Activated CD8-positive, alpha-beta memory T cell treated with anti-CD3 and anti-CD28 coated beads for 36 hours (primary cell): ENCODE data around the gene PKLR. TPM values are rescaled to one million over a fixed set of nuclear protein-coding genes. Genes with fewer than 3 reads are reported as not detected.

Experiments
- CTCF ChIA-PET: fragments of 350-600 bp; sonication (Branson Sonifier 250); formaldehyde crosslinking; loops from one replicate; lab custom pipeline; 2021; ENCODE audit warnings: antibody characterized with exemption; lab: Charles Lee
- POLR2A ChIA-PET: fragments of 350-600 bp; sonication (Branson Sonifier 250); formaldehyde crosslinking; loops from one replicate; lab custom pipeline; 2021; ENCODE audit warnings: antibody characterized with exemption; lab: Charles Lee
- total RNA-seq, 2 experiments: library from RNA; stranded (reverse); gene quantifications; one replicate each; pipeline ENCODE4 v1.2.3, GENCODE V29; 2021

Gene PKLR
- total RNA-seq, 2 experiments from 2014 or later: not detected

- POLR2A ChIA-PET: interaction anchor here (0.5 to 1.4 kb wide), 2 partner anchors 14 to 128 kb away, joined by 6 to 7 read pairs; partner anchors contain the start of gene FDPS
- CTCF ChIA-PET: interaction anchor here (0.9 to 5.9 kb wide), 8 partner anchors 10 to 115 kb away, joined by 3 to 65 read pairs (median 4); no protein-coding TSS in a partner anchor
Observed at GRCh38 chr1:155321639-155322503, 20.6 kb upstream of the PKLR start.

- CTCF ChIA-PET: interaction anchor here (1.0 to 5.9 kb wide), 2 partner anchors 15 to 70 kb away, joined by 3 to 65 read pairs; no protein-coding TSS in a partner anchor
- POLR2A ChIA-PET: interaction anchor here (0.9 to 1.2 kb wide), 2 partner anchors 11 to 14 kb away, joined by 3 to 4 read pairs; no protein-coding TSS in a partner anchor
Observed at GRCh38 chr1:155320661-155321617, 19.7 kb upstream of the PKLR start, which contains the start of gene RUSC1. RUSC1 (plus strand) TSS chr1:155320894; CDS start chr1:155321774, 880 bp downstream.

- CTCF ChIA-PET: interaction anchor here (0.7 to 5.9 kb wide), 2 partner anchors 43 to 69 kb away, joined by 3 to 65 read pairs; partner anchors contain the start of gene HCN3
- POLR2A ChIA-PET: interaction anchor here (0.9 to 1.2 kb wide), 2 partner anchors 10 to 13 kb away, joined by 3 to 4 read pairs; no protein-coding TSS in a partner anchor
Observed at GRCh38 chr1:155320252-155320651, 19.0 kb upstream of the PKLR start.

GRCh38 chr1:155319536-155319935 is 18.3 kb upstream of the PKLR start:
- POLR2A ChIA-PET: interaction anchor here (1.2 kb wide), 1 partner anchor 10 kb away, joined by 4 read pairs; no protein-coding TSS in a partner anchor
- CTCF ChIA-PET: interaction anchor here (0.7 to 5.9 kb wide), 2 partner anchors 43 to 69 kb away, joined by 3 to 65 read pairs; partner anchors contain the start of gene HCN3

- POLR2A ChIA-PET: interaction anchor here (1.0 kb wide), 1 partner anchor 283 kb away, joined by 3 read pairs; no protein-coding TSS in a partner anchor
- CTCF ChIA-PET: interaction anchor here (3.4 kb wide), 1 partner anchor 67 kb away, joined by 14 read pairs; no protein-coding TSS in a partner anchor
Observed at GRCh38 chr1:155318082-155318481, 16.8 kb upstream of the PKLR start.

- POLR2A ChIA-PET: interaction anchor here (1.0 kb wide), 1 partner anchor 284 kb away, joined by 3 read pairs; no protein-coding TSS in a partner anchor
Observed at GRCh38 chr1:155316922-155317321, 15.7 kb upstream of the PKLR start.

GRCh38 chr1:155313261-155313660 is 12.0 kb upstream of the PKLR start:
- CTCF ChIA-PET: interaction anchor here (1.7 kb wide), 1 partner anchor 63 kb away, joined by 8 read pairs; no protein-coding TSS in a partner anchor
- POLR2A ChIA-PET: interaction anchor here (1.2 kb wide), 1 partner anchor 70 kb away, joined by 3 read pairs; no protein-coding TSS in a partner anchor

More at GRCh38 chr1:155316922-155317321, 15.7 kb upstream of the PKLR start:
- CTCF ChIA-PET: interaction anchor here (3.4 kb wide), 1 partner anchor 66 kb away, joined by 14 read pairs; no protein-coding TSS in a partner anchor

- CTCF ChIA-PET: interaction anchor here (0.6 to 1.6 kb wide), 2 partner anchors 36 to 59 kb away, joined by 3 to 6 read pairs; no protein-coding TSS in a partner anchor
- POLR2A ChIA-PET: interaction anchor here (0.9 to 1.3 kb wide), 2 partner anchors 8 to 11 kb away, joined by 3 to 4 read pairs; partner anchors contain the start of genes PKLR and RUSC1
Observed at GRCh38 chr1:155309423-155310021, 8.3 kb upstream of the PKLR start.

- ChIA-PET CTCF (interaction anchor here (0.7 to 2.4 kb wide), 5 partner anchors 29 to 64 kb away, joined by 3 to 24 read pairs (median 3); no protein-coding TSS in a partner anchor), POLR2A (interaction anchor here (0.6 to 1.8 kb wide), 5 partner anchors 14 to 254 kb away, joined by 3 to 6 read pairs (median 4); partner anchors contain the start of genes ASH1L and CLK2)
Observed at GRCh38 chr1:155308493-155309422, 7.5 kb upstream of the PKLR start, which contains the start of gene FDPS. FDPS (plus strand) TSS chr1:155308866; CDS start chr1:155309790, 924 bp downstream.

GRCh38 chr1:155307247-155307740 is 6.1 kb upstream of the PKLR start:
- CTCF ChIA-PET: interaction anchor here (0.7 to 2.4 kb wide), 7 partner anchors 17 to 100 kb away, joined by 3 to 24 read pairs (median 3); no protein-coding TSS in a partner anchor
- POLR2A ChIA-PET: interaction anchor here (0.7 to 1.8 kb wide), 4 partner anchors 13 to 267 kb away, joined by 3 to 6 read pairs (median 4); partner anchors contain the start of gene RUSC1

- CTCF ChIA-PET: interaction anchor here (1.6 to 1.9 kb wide), 2 partner anchors 16 to 99 kb away, joined by 3 to 4 read pairs; no protein-coding TSS in a partner anchor
- POLR2A ChIA-PET: no interaction called here
Observed at GRCh38 chr1:155305881-155306391, 4.7 kb upstream of the PKLR start.

- ChIA-PET POLR2A (no interaction called here), CTCF (interaction anchor here (1.1 to 1.9 kb wide), 3 partner anchors 17 to 98 kb away, joined by 3 to 5 read pairs (median 4); no protein-coding TSS in a partner anchor)
Observed at GRCh38 chr1:155304558-155305063, 3.4 kb upstream of the PKLR start.

GRCh38 chr1:155300553-155301329 is 497 bp downstream of the PKLR start:
- ChIA-PET CTCF (interaction anchor here (1.7 to 2.2 kb wide), 2 partner anchors 23 to 50 kb away, joined by 5 read pairs; no protein-coding TSS in a partner anchor), POLR2A (interaction anchor here (1.0 kb wide), 1 partner anchor 9 kb away, joined by 3 read pairs; no protein-coding TSS in a partner anchor)

- ChIA-PET CTCF (interaction anchor here (0.7 to 2.2 kb wide), 4 partner anchors 23 to 604 kb away, joined by 4 to 5 read pairs (median 5); no protein-coding TSS in a partner anchor), POLR2A (interaction anchor here (0.6 kb wide), 1 partner anchor 122 kb away, joined by 3 read pairs; no protein-coding TSS in a partner anchor)
Observed at GRCh38 chr1:155300024-155300423, 1.2 kb downstream of the PKLR start.
